Nephron (organoid): ENCODE results near the gene SHB.

Source experiments
- H3K27ac Mint-ChIP-seq, 3 experiments: 2 replicates each; pipeline ENCODE4 v1.8.0; 2020; ENCODE audit warnings: mixed read lengths in 3 of 3, mild to moderate bottlenecking in 2 of 3, moderate library complexity in 1 of 3
- H3K27me3 Mint-ChIP-seq: 2 replicates; pipeline ENCODE4 v1.8.0; 2021; ENCODE audit warnings: low read depth, mild to moderate bottlenecking, moderate library complexity, mixed read lengths
- H3K36me3 Mint-ChIP-seq: 2 replicates; pipeline ENCODE4 v1.8.0; 2020; ENCODE audit warnings: low read depth, mixed read lengths
- H3K4me1 Mint-ChIP-seq: 2 replicates; pipeline ENCODE4 v1.8.0; 2020; ENCODE audit warnings: mixed read lengths
- H3K4me3 Mint-ChIP-seq, 3 experiments: 2 replicates each; pipeline ENCODE4 v1.8.0; 2020; ENCODE audit warnings: mild to moderate bottlenecking in 3 of 3, mixed read lengths in 3 of 3, moderate library complexity in 2 of 3
- H3K9me3 Mint-ChIP-seq: 2 replicates; pipeline ENCODE4 v1.8.0; 2020; ENCODE audit warnings: mixed read lengths
- CTCF ChIP-seq, 3 experiments: fragments of 200-600 bp; sonication (generic); IDR thresholded peaks; one replicate each; pipeline ENCODE4 v1.5.0; 2021; ENCODE audit warnings: antibody characterized with exemption in 3 of 3; ENCODE audit not compliant: unreplicated experiment in 3 of 3

SHB gene

GRCh38 chr9:38110476-38110875 is 41.4 kb upstream of the SHB start:
- Mint-ChIP-seq H3K36me3 (no peaks in the 10 kb centered on the region), H3K9me3 (no peaks in the 10 kb centered on the region), H3K4me3 (no peak overlapping the region), H3K4me1 (no peaks in the 10 kb centered on the region), H3K27me3 (peaks cover 30% of the 10 kb centered on the region), H3K27ac (no peak overlapping the region)
- no peak for TF ChIP-seq CTCF (IDR thresholded peaks at IDR 0.05; ENCODE audit: unreplicated experiment in 3 of 3)

GRCh38 chr9:38109601-38110000 is 40.6 kb upstream of the SHB start:
- no peak for TF ChIP-seq CTCF (IDR thresholded peaks at IDR 0.05; ENCODE audit: unreplicated experiment in 3 of 3)
- H3K9me3 Mint-ChIP-seq, result no peaks in the 10 kb centered on the region
- H3K36me3 Mint-ChIP-seq, result no peaks in the 10 kb centered on the region
- H3K27me3 Mint-ChIP-seq, result peaks cover 24% of the 10 kb centered on the region
- H3K4me1 Mint-ChIP-seq, result no peaks in the 10 kb centered on the region
- no peak overlapping the region for H3K27ac Mint-ChIP-seq
- H3K4me3 Mint-ChIP-seq, result no peak overlapping the region

GRCh38 chr9:38108326-38108725 is 39.3 kb upstream of the SHB start:
- Mint-ChIP-seq H3K27me3 (peaks cover 22% of the 10 kb centered on the region), H3K9me3 (no peaks in the 10 kb centered on the region), H3K4me3 (no peak overlapping the region), H3K36me3 (no peaks in the 10 kb centered on the region), H3K27ac (no peak overlapping the region), H3K4me1 (no peaks in the 10 kb centered on the region)
- no peak for TF ChIP-seq CTCF (IDR thresholded peaks at IDR 0.05; ENCODE audit: unreplicated experiment in 3 of 3)

GRCh38 chr9:38107811-38108304 is 38.8 kb upstream of the SHB start:
- H3K36me3 Mint-ChIP-seq, result no peaks in the 10 kb centered on the region
- H3K4me3 Mint-ChIP-seq, result no peak overlapping the region

GRCh38 chr9:38107405-38107804 is 38.4 kb upstream of the SHB start:
- Mint-ChIP-seq H3K27me3 (peaks cover 17% of the 10 kb centered on the region), H3K36me3 (no peaks in the 10 kb centered on the region), H3K27ac (no peak overlapping the region), H3K4me1 (no peaks in the 10 kb centered on the region), H3K9me3 (no peaks in the 10 kb centered on the region), H3K4me3 (no peak overlapping the region)
- TF ChIP-seq CTCF (IDR thresholded peaks at IDR 0.05; ENCODE audit: unreplicated experiment in 3 of 3), result no peak

More at GRCh38 chr9:38107811-38108304, 38.8 kb upstream of the SHB start:
- Mint-ChIP-seq H3K9me3 (no peaks in the 10 kb centered on the region), H3K4me1 (no peaks in the 10 kb centered on the region), H3K27ac (no peak overlapping the region), H3K27me3 (peaks cover 21% of the 10 kb centered on the region)
- no peak for TF ChIP-seq CTCF (IDR thresholded peaks at IDR 0.05; ENCODE audit: unreplicated experiment in 3 of 3)

GRCh38 chr9:38106488-38106887 is 37.5 kb upstream of the SHB start:
- Mint-ChIP-seq H3K36me3 (no peaks in the 10 kb centered on the region), H3K9me3 (no peaks in the 10 kb centered on the region), H3K27ac (no peak overlapping the region), H3K4me1 (no peaks in the 10 kb centered on the region), H3K27me3 (peaks cover 22% of the 10 kb centered on the region), H3K4me3 (no peak overlapping the region)
- no peak for TF ChIP-seq CTCF (IDR thresholded peaks at IDR 0.05; ENCODE audit: unreplicated experiment in 3 of 3)
